Body of pancreas (tissue), 4 donors: Measurements from ENCODE around the gene GRK1.

Experiments used
- POLR2A ChIP-seq, 3 donors: fragments of 450-650 bp; IDR thresholded peaks; one replicate each; pipeline ENCODE4 v1.6.1; 2016; ENCODE audit warnings: antibody characterized with exemption in 3 of 3, mild to moderate bottlenecking in 2 of 3
- TF ChIP-seq, protein P1 (sequence below), 7 experiments: fragments of 450-650 bp in 4 of 7; fragments of 200-600 bp in 3 of 7; sonication (generic) in 3 of 7; IDR thresholded peaks; one replicate each; pipeline ENCODE4 v1.5.1; 2016 to 2019; ENCODE audit warnings: antibody characterized with exemption in 7 of 7

DNA sequence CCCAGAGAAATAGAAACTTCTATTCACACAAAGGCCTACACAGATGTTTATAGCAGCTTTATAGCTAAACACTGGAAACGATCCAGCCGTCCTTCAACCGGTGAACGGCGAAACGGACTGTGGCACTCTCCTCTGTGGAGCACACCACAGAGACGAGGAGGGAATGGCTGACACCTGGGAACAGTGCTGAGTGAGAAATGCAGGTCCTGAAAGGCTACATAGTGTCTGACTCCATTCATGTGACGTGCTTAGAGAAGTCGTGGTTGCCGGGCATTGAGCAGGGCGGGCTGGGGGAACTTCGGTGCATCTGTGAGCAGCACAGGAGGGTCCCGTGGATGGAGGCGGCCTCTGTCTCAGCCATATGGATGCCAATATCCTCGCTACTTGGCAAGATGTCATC is 3.1 kb upstream of the GRK1 start:
- no peak for TF ChIP-seq POLR2A (IDR thresholded peaks at IDR 0.05)
- TF ChIP-seq, protein P1, sequence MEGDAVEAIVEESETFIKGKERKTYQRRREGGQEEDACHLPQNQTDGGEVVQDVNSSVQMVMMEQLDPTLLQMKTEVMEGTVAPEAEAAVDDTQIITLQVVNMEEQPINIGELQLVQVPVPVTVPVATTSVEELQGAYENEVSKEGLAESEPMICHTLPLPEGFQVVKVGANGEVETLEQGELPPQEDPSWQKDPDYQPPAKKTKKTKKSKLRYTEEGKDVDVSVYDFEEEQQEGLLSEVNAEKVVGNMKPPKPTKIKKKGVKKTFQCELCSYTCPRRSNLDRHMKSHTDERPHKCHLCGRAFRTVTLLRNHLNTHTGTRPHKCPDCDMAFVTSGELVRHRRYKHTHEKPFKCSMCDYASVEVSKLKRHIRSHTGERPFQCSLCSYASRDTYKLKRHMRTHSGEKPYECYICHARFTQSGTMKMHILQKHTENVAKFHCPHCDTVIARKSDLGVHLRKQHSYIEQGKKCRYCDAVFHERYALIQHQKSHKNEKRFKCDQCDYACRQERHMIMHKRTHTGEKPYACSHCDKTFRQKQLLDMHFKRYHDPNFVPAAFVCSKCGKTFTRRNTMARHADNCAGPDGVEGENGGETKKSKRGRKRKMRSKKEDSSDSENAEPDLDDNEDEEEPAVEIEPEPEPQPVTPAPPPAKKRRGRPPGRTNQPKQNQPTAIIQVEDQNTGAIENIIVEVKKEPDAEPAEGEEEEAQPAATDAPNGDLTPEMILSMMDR (IDR thresholded peaks at IDR 0.05): no peak
